Neuronal stem cell (in vitro differentiated cells): ENCODE results near the gene CNMD.
"Not testable (repeated sequence)": the region's sequence is repeated elsewhere in the genome, so short reads cannot be mapped to it uniquely, and the experiment has no call there.

Experiments
- DNase-seq: peaks from one replicate; pipeline ENCODE4 v3.0.0-alpha.2; 2013; ENCODE audit warnings: low spot score
- H2AFZ ChIP-seq: one replicate; pipeline ENCODE4 v1.6.1; 2013; ENCODE audit warnings: mild to moderate bottlenecking, low read length, inconsistent platforms
- H2AK5ac ChIP-seq: 2 replicates; pipeline ENCODE4 v1.6.1; 2013; ENCODE audit warnings: low read depth, mild to moderate bottlenecking, inconsistent platforms, low read length, moderate library complexity, mixed read lengths
- H2BK120ac ChIP-seq: 2 replicates; pipeline ENCODE4 v1.6.1; 2013; ENCODE audit warnings: low read depth, mild to moderate bottlenecking, inconsistent platforms, low read length, moderate library complexity, mixed read lengths
- H2BK12ac ChIP-seq: one replicate; pipeline ENCODE4 v1.6.1; 2013; ENCODE audit warnings: low read length, inconsistent platforms
- H2BK15ac ChIP-seq: 2 replicates; pipeline ENCODE4 v1.6.1; 2013; ENCODE audit warnings: mild to moderate bottlenecking, low read length, inconsistent platforms, mixed read lengths
- H2BK5ac ChIP-seq: one replicate; pipeline ENCODE4 v1.6.1; 2013; ENCODE audit warnings: inconsistent platforms, mild to moderate bottlenecking, low read length, moderate library complexity
- H3K14ac ChIP-seq: one replicate; pipeline ENCODE4 v1.6.1; 2013; ENCODE audit warnings: low read length, inconsistent platforms
- H3K18ac ChIP-seq: 2 replicates; pipeline ENCODE4 v1.6.1; 2013; ENCODE audit warnings: low read length, inconsistent platforms
- H3K23ac ChIP-seq: 2 replicates; pipeline ENCODE4 v1.6.1; 2013; ENCODE audit warnings: low read depth, mild to moderate bottlenecking, mixed read lengths, low read length, inconsistent platforms; ENCODE audit not compliant: poor library complexity
- H3K27ac ChIP-seq: replicated peaks from 3 replicates; pipeline ENCODE4 v1.5.1; 2013; ENCODE audit warnings: low read length, inconsistent platforms
- H3K27me3 ChIP-seq, 3 experiments: 2 replicates each; pipeline ENCODE4 v1.6.1; 2013; ENCODE audit warnings: low read length in 3 of 3, mild to moderate bottlenecking in 2 of 3, inconsistent platforms in 1 of 3, low read depth in 1 of 3, mixed read lengths in 1 of 3, moderate library complexity in 1 of 3; ENCODE audit not compliant: control insufficient read depth in 3 of 3, insufficient read depth in 3 of 3
- H3K36me3 ChIP-seq, 2 donors: replicated peaks in 1 of 2; 2 replicates each; pipeline ENCODE4 v1.6.1; 2013; ENCODE audit warnings: low read length in 2 of 2; ENCODE audit not compliant: control insufficient read depth in 2 of 2, insufficient read depth in 2 of 2
- H3K4ac ChIP-seq: 2 replicates; pipeline ENCODE4 v1.6.1; 2013; ENCODE audit warnings: inconsistent platforms, mild to moderate bottlenecking, low read length, moderate library complexity
- H3K4me1 ChIP-seq, 2 donors: 1 replicate in 1 of 2; 2 replicates in 1 of 2; pipeline ENCODE4 v1.6.1; 2013; ENCODE audit warnings: low read length in 2 of 2, low read depth in 1 of 2; ENCODE audit not compliant: control insufficient read depth in 2 of 2, insufficient read depth in 1 of 2
- H3K4me2 ChIP-seq: one replicate; pipeline ENCODE4 v1.6.1; 2013; ENCODE audit warnings: mild to moderate bottlenecking, low read length, inconsistent platforms; ENCODE audit not compliant: insufficient read depth, poor library complexity, severe bottlenecking
- H3K4me3 ChIP-seq, 2 donors: 2 replicates each; pipeline ENCODE4 v1.5.1; 2013; ENCODE audit warnings: low read length in 2 of 2, mild to moderate bottlenecking in 2 of 2, inconsistent platforms in 1 of 2, moderate library complexity in 1 of 2
- H3K79me1 ChIP-seq: one replicate; pipeline ENCODE4 v1.6.1; 2013; ENCODE audit warnings: low read depth, mild to moderate bottlenecking, inconsistent platforms, low read length, moderate library complexity
- H3K9ac ChIP-seq: one replicate; pipeline ENCODE4 v1.6.1; 2013; ENCODE audit warnings: mild to moderate bottlenecking, low read depth, low read length, inconsistent platforms; ENCODE audit not compliant: poor library complexity
- H3K9me3 ChIP-seq, 2 donors: replicated peaks in 1 of 2; 2 replicates each; pipeline versions ENCODE3 to v1.6.1; 2013; ENCODE audit warnings: low read length in 2 of 2, mild to moderate bottlenecking in 2 of 2, inconsistent platforms in 1 of 2, low read depth in 1 of 2, mixed read lengths in 1 of 2, moderate library complexity in 1 of 2; ENCODE audit not compliant: control insufficient read depth in 2 of 2, insufficient read depth in 1 of 2
- H4K8ac ChIP-seq: one replicate; pipeline ENCODE4 v1.6.1; 2013; ENCODE audit warnings: low read depth, mild to moderate bottlenecking, inconsistent platforms, low read length, moderate library complexity
- H4K91ac ChIP-seq: one replicate; pipeline ENCODE4 v1.6.1; 2013; ENCODE audit warnings: low read length, low read depth, mild to moderate bottlenecking, inconsistent platforms; ENCODE audit not compliant: poor library complexity
- WGBS, 2 donors: extraction: QIAGEN DNeasy Blood & Tissue Kit; methylation state at CpG; one replicate each; pipeline ENCODE4 v1.1.7; 2013; ENCODE audit warnings: missing lambda C conversion rate in 2 of 2, mixed read lengths in 1 of 2; ENCODE audit not compliant: insufficient read length in 2 of 2, insufficient replicate concordance in 1 of 2; ENCODE audit errors: extremely low coverage in 2 of 2; 5-methylcytosine and 5-hydroxymethylcytosine counted together

CNMD gene

DNA sequence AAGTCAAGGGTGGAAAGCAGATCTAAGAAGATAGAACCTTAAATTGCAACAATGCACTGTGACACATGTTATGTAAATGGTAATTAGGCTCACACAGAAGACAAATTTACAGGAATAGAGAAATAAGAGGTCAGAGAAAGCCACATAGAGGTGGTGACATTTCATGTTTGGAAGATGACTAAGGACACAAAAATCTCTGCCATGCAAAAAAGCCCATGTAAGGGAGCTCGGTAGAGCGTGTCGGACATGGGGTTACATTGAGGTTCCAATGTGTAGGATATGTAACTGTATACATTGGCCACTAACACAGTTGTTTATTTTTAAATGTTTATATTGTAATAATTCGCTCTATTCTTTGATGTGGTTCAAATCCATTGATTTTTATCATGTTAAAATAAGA lies 53.2 kb downstream of the CNMD start:
- WGBS, 2 donors = no CpG with 5 or more reads among the region's 4 CpGs
- Histone ChIP-seq H3K4me2 (no peak overlapping the region), H3K79me1 (no peaks in the 10 kb centered on the region)

DNA sequence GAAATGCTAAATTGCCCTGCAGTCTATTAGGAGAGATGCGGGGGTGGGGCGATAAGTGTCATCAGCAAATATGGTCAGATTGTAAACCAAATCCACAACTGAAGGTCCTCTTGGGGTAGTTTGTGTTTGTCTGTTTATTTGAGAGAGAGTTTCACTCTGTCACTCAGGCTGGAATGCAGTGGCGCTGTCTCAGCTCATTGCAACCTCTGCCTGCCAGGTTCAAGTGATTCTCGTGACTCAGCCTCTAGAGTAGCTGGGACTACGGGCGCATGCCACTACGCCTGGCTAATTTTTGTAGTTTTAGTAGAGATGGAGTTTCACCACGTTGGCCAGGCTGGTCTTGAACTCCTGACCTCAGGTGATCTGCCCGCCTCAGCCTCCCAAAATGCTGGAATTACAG lies 53.8 kb downstream of the CNMD start:
- not testable (repeated sequence) for H3K4me3 ChIP-seq, H2BK120ac ChIP-seq, H3K4me2 ChIP-seq, H3K9ac ChIP-seq, H3K23ac ChIP-seq, H4K8ac ChIP-seq, H3K27me3 ChIP-seq, H2AK5ac ChIP-seq, H3K9me3 ChIP-seq, H3K18ac ChIP-seq, H2BK12ac ChIP-seq, H2AFZ ChIP-seq, H3K4ac ChIP-seq, H3K79me1 ChIP-seq, H2BK15ac ChIP-seq, H3K14ac ChIP-seq, H3K4me1 ChIP-seq, H4K91ac ChIP-seq, H2BK5ac ChIP-seq, H3K27ac ChIP-seq, DNase-seq
- peaks cover 10 to 97% of the 10 kb centered on the region in 2 donors for H3K36me3 ChIP-seq
- WGBS, 2 donors = no CpG with 5 or more reads among the region's 9 CpGs

More for the DNA sequence above, 53.2 kb downstream of the CNMD start:
- H3K4me3 ChIP-seq = no peak overlapping the region
- H3K27me3 ChIP-seq = no peaks in the 10 kb centered on the region
- no peak overlapping the region for H3K4ac ChIP-seq
- H3K27ac ChIP-seq = no peak overlapping the region
- no peak for DNase-seq
- H3K4me1 ChIP-seq = no peaks in the 10 kb centered on the region
- no peak overlapping the region for H3K23ac ChIP-seq
- H3K9ac ChIP-seq = no peak overlapping the region
- no peaks in the 10 kb centered on the region for H3K9me3 ChIP-seq
- no peak overlapping the region for H2BK15ac ChIP-seq
- peaks cover 10 to 97% of the 10 kb centered on the region in 2 donors for H3K36me3 ChIP-seq
- H2AFZ ChIP-seq = no peak overlapping the region
- H3K14ac ChIP-seq = no peak overlapping the region
- H2BK120ac ChIP-seq = no peak overlapping the region
- H4K91ac ChIP-seq = no peak overlapping the region
- no peak overlapping the region for H3K18ac ChIP-seq
- H4K8ac ChIP-seq = no peak overlapping the region
- no peak overlapping the region for H2AK5ac ChIP-seq
- H2BK12ac ChIP-seq = no peak overlapping the region
- no peak overlapping the region for H2BK5ac ChIP-seq

GRCh38 chr13:52677823-52678222 lies 61.8 kb downstream of the CNMD start:
- Histone ChIP-seq H3K27me3 (no peaks in the 10 kb centered on the region), H3K23ac (no peak overlapping the region), H3K4me3 (no peak overlapping the region), H2BK5ac (no peak overlapping the region), H3K9ac (no peak overlapping the region), H3K4me2 (no peak overlapping the region), H2AK5ac (no peak overlapping the region), H4K8ac (no peak overlapping the region), H2BK120ac (no peak overlapping the region), H3K36me3 (peaks cover 4 to 96% of the 10 kb centered on the region in 2 donors), H3K9me3 (no peaks in the 10 kb centered on the region), H4K91ac (no peak overlapping the region), H3K14ac (no peak overlapping the region), H2BK15ac (no peak overlapping the region), H2AFZ (no peak overlapping the region), H3K79me1 (peaks cover 2% of the 10 kb centered on the region), H3K4ac (no peak overlapping the region), H3K27ac (no peak overlapping the region), H3K18ac (no peak overlapping the region), H3K4me1 (no peaks in the 10 kb centered on the region), H2BK12ac (no peak overlapping the region)
- DNase-seq = no peak
- no CpG with 5 or more reads among the region's 1 CpG for WGBS, 2 donors

- H3K79me1 ChIP-seq = peaks cover 2% of the 10 kb centered on the region
- H3K4me3 ChIP-seq = no peak overlapping the region
- peaks cover 0 to 96% of the 10 kb centered on the region in 2 donors for H3K36me3 ChIP-seq
- no peak overlapping the region for H3K14ac ChIP-seq
- H3K18ac ChIP-seq = no peak overlapping the region
- no peak overlapping the region for H3K9ac ChIP-seq
- H2AK5ac ChIP-seq = no peak overlapping the region
- H3K27me3 ChIP-seq = no peaks in the 10 kb centered on the region
- no peak overlapping the region for H4K8ac ChIP-seq
- no peak overlapping the region for H2BK12ac ChIP-seq
- H3K4ac ChIP-seq = no peak overlapping the region
- H2BK120ac ChIP-seq = no peak overlapping the region
- no peak overlapping the region for H3K27ac ChIP-seq
- no peaks in the 10 kb centered on the region for H3K9me3 ChIP-seq
- no peaks in the 10 kb centered on the region for H3K4me1 ChIP-seq
- H3K23ac ChIP-seq = no peak overlapping the region
- no peak overlapping the region for H2BK5ac ChIP-seq
- H4K91ac ChIP-seq = no peak overlapping the region
- no peak for DNase-seq
- no peak overlapping the region for H2BK15ac ChIP-seq
- H2AFZ ChIP-seq = no peak overlapping the region
- no peak overlapping the region for H3K4me2 ChIP-seq
- WGBS, 2 donors = no CpG with 5 or more reads among the region's 1 CpG
These were observed 66.2 kb downstream of the CNMD start for GRCh38 chr13:52673465-52673864.
